ENCODE data around the gene CASKIN2.

The CASKIN2 gene

GRCh38 chr17:75518201-75518600 lies 2.9 kb upstream of the CASKIN2 start:
- DNase-seq = no peak

GRCh38 chr17:75517297-75517865 lies 2.0 kb upstream of the CASKIN2 start:
- DNase-seq = no peak

GRCh38 chr17:75516619-75517296 lies 1.4 kb upstream of the CASKIN2 start:
- DNase-seq = no peak

DNA sequence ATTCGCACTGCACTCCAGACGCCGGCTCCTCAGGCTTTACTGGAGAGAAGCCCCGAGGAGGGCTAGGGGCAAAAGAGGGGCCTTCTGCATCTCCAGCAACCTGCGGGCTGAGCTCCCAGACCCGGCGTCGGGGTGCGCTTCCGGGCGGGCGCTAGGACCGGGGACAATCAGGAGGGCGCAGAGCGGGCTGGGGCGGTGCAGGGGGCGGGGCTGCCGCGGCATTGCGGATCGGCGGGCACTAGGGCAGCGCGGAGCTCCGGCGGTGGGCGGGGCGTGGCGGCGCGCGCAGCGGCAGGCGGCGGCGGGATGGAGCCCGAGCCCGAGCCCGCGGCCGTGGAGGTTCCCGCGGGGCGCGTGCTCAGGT lies 900 bp upstream of the CASKIN2 start, which contains the start of gene TSEN54:
Gene TSEN54, plus strand, starts transcription at position 274 of the 364 bp plus-strand sequence. Its CDS starts 33 bp downstream, at position 307.
- DNase-seq = peak; percentile 28

DNA sequence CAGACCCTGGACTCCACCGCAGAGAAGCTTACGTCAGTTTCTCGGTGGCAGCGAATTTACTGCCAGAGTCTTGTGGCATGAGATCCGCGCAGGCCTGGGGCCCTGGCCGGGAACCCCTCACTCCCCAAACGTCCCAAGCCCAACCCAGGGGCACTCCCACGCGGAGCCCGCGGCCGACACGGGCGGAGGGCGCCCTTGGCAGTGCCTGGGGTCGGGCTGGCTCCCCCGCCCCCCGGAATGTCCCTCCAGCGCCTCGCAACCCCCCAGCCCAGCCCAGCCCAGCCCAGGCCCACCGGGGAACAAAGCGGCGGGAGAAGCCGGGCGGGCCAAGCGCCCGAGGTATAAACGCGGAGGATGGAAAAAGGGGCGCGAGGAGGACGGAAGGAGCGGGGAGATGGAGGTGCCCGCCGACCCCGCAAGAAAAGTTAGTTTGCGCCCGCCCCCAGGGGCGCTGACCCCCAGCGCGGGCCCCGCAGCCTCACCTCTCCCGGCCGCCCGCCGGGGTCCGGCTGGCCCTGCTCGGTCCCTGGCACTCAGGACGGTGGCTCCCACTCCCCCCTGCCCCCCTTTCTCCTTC lies 330 bp downstream of the CASKIN2 start:
- no peak for DNase-seq

GRCh38 chr17:75514299-75514918 lies 928 bp downstream of the CASKIN2 start:
- no peak for DNase-seq

DNA sequence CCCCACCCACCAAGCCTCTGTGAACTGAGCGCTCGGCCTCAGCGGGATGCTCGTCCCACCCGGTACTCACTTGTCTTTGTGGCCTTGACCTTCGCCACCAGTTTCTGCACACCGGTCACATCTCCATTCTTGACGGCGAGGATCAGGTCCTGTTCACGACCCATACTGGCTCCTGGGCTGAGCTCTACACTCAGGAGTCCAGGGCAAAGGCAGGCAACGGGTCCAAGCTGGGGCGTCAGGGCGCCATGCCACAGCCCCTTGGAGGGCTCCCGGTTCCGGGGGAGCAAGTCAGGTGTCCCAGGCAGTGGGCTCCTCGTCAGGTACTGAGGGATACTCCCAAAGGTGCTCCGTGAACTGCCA lies 1.7 kb downstream of the CASKIN2 start:
- DNase-seq = no peak

GRCh38 chr17:75512926-75513640 lies 2.3 kb downstream of the CASKIN2 start:
- DNase-seq = no peak

GRCh38 chr17:75511610-75512575 lies 3.4 kb downstream of the CASKIN2 start:
- DNase-seq = no peak

- no peak for DNase-seq
Observed at GRCh38 chr17:75511270-75511609, 4.1 kb downstream of the CASKIN2 start.

DNA sequence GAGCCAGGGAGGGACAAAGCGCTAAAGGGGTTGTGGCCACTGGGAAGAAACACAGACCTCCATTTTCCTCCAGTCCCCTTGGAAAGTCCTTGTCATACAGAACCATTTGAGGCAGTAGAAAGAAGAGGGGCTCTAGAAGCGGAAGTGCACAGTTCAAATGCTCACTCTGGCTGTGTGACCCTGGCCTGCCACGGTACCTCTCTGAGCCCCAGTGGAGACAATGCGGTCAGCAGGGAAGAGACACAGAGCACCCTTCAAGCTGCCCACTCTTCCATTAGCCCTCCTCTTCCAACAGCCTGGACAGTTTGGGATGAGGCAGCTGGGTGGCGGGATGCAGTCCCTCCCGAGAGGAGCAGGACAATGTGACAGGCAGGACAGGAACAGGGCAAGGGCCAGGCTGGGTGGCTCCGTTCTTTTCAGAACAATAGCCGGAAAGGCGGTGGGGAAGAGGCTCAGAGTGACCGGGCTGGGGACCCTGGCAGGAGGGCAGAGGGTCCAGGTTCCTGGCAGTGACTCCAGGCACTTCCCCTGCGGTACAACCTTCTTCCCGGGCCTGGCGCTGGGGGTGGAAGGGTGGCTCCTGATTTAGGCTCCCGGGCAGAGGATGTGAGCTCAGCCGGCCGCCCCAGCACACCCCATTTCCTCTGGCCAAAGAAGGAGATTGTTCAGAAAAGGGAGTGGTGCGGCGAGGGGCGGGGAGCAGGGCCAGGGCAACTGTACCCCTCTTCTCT lies 5.6 kb downstream of the CASKIN2 start:
- no peak for DNase-seq

- no peak for DNase-seq
Observed at GRCh38 chr17:75508931-75509361, 6.4 kb downstream of the CASKIN2 start.

DNA sequence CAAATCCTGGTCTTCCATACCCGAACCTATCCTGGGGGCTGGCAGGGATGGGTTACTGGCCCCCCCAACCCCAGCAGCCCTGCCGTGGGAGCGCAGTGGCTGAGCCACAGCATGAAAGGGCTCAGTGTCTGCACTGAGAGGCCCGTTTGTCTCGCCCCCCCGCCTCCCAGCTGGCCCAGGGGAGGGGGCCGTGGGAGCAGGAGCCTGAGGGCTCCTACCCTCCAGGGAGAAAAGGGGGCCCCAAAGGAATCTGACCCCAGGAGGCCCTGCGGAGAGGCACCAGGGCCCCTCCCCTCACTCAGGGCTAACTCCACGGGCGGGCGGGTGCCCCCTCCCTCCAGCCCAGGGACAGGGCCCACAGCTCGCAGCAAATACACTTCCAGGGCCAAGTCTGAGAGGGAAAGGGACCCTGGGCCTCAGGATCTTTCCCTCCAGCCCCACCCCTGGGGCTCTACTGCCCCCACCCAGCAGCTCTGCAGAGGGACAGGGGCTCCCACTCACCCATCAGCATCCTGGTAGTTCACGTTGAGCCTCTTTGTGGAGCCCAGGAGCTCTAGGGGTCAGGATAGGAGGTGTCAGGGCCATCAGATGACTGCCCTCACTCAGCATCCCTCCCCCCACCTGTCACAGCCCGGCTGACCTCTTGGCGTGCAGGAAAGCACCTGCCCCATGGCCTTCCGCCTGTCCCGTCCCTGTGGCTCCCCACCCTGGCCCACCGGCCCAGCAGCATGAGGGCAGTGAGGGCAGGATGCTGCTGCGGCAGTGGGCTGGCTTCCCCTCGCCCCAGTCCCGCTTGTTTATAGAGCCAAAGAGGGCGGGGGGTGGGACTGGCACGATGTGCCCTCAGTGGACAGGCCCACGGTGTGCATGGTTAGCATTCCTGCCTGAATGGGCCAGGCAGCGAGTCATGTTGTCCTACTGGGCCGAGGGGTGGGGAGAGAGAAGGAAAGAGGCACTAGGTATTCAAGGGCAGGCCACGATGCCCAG lies 7.3 kb downstream of the CASKIN2 start:
- no peak for DNase-seq

GRCh38 chr17:75506888-75507287 lies 8.4 kb downstream of the CASKIN2 start:
- DNase-seq = no peak

GRCh38 chr17:75506134-75506533 lies 9.2 kb downstream of the CASKIN2 start:
- no peak for DNase-seq

DNA sequence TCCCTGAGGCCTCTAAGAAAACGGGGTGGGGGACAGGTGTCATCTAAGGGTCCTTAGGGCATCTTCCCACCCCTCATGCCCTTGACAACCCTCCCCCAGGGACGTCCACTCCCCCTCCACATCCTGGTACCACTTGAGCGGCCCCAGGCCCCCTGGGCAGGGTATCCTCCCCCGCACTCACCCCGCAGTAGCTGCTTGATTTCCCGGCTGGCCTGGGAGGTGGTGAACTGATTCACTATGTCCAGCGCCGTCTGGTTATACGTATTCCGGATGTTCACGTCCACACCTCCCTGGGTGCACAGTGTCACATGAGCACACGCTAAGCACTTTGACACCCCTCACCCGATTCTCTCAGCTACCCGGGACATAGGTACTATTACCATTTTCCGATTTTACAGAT lies 9.7 kb downstream of the CASKIN2 start:
- no peak for DNase-seq

DNA sequence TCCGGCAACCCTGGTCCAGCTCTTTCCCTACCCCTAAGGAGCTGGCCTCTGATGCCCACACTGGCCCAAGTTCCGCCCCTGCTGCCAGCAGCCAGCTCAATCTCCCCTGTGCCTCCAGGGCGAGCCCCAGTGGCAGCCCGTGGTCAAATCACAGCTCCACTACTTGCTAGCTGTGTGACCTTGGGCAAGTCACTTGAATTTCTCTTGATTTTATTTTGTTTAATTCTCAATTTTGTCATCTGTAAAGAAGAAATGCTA lies 10.3 kb downstream of the CASKIN2 start:
- DNase-seq = no peak

DNA sequence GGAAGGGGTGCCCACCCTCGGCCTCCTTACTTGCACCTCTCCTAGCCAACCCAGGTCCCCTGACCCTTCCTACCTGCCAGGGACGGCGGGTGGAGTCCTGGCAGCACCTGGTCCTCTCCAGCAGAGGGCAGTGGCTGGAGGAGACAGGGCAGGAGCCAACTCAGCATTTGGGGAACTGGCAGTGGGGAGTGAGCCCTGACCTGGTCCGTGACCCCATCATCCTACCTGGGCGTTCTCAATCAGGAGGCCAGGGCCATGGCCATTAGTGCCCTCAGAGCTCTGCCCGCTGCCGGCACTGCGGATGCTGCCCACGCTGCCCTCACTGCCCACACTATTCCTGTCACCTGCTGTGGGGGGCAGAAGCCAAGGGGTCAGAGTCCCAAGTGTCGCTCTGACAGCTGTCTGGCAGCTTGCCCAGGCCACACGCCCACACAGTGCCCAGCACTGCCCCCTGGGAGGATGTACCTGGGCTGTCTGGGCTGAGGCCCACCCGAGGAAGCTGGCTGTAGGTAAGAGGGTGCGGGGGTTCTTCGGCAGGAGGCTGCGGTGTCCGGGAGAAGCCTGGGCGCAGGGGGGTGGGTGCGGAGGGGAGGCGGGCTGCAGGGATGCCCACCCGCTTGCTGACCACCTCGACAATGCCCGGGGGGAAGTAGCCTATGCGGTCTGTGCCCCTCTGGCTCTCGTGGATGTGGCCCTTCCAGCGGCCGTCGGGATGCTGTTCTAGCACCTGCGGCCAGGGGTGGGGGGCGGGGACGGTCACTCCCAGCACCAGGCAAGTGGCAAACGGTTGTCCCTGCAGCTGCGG lies 10.8 kb downstream of the CASKIN2 start:
- DNase-seq = no peak

DNA sequence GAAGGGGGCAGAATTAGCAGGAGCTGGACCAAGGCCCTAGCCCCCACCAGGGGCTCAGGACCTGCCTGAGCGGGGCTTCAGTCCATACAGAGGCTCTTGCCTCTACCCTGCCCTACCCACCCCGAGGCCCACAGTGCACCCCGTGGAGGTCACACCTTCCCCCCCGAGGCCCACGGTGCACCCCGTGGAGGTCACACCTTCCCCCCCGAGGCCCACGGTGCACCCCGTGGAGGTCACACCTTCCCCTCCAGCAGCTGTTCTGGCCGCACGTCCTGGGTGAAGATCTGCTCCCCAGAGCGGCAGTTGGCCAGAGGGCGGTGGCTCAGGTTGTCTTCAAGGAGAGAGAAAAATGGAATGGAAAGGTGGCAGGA lies 11.4 kb downstream of the CASKIN2 start:
- DNase-seq = no peak

Data from NCI-H187 treated with DMSO at 0.1 percent for 48 hours (cell line).